T-helper 1 cell treated with Interleukin-12 subunit alpha and Interleukin-12 subunit beta and Interleukin-4 antibody, amounts not matched to agents 30 μg/mL and 1 μg/mL, for 36 hours (primary cell): Measurements from ENCODE around the gene GPR39.

Experiments used
- H3K27ac Mint-ChIP-seq: one replicate; pipeline ENCODE4 v1.8.0; 2021; ENCODE audit warnings: mild to moderate bottlenecking, mixed read lengths
- H3K27me3 Mint-ChIP-seq: one replicate; pipeline ENCODE4 v1.8.0; 2021; ENCODE audit warnings: low read depth, mixed read lengths
- H3K36me3 Mint-ChIP-seq: one replicate; pipeline ENCODE4 v1.8.0; 2021; ENCODE audit warnings: low read depth, mixed read lengths
- H3K4me1 Mint-ChIP-seq: one replicate; pipeline ENCODE4 v1.8.0; 2021; ENCODE audit warnings: low read depth, mixed read lengths
- H3K4me3 Mint-ChIP-seq: one replicate; pipeline ENCODE4 v1.8.0; 2021; ENCODE audit warnings: mild to moderate bottlenecking, moderate library complexity, mixed read lengths
- H3K9me3 Mint-ChIP-seq: one replicate; pipeline ENCODE4 v1.8.0; 2021; ENCODE audit warnings: mixed read lengths

GPR39 gene

DNA sequence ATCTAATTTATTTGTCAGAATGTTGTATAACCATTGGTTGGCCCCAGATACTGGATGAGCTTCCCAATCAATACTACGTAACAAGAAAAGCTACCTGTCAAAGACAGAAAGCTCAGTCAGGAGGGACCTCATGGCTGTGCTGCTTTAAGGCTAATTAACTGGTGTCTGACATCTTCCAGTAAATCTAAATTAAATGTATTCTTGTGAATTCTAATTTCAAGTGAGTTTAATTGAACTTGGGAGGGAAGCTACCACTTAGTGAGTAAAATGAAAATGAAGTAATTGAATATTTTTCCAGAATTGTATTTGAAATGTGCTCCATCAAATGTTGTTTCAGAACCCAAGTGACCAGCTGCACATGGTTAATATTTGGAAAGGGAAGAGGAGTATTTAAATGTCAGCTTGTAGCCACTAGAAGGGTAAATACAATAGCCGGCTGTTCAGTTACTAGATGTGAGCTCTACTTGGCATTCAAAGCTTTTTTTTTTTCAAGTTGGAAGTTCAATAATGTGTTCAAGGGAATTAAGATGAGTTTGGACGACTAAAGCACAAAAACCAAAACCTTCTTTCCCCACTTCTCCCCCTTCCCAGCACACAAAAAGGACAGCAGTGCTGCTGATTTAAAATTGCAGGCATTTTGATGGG is 62.0 kb downstream of the GPR39 start:
- Mint-ChIP-seq H3K9me3 (peaks cover 11% of the 10 kb centered on the region), H3K27ac (no peak overlapping the region), H3K4me1 (no peaks in the 10 kb centered on the region), H3K36me3 (no peaks in the 10 kb centered on the region), H3K4me3 (no peak overlapping the region), H3K27me3 (no peaks in the 10 kb centered on the region)

DNA sequence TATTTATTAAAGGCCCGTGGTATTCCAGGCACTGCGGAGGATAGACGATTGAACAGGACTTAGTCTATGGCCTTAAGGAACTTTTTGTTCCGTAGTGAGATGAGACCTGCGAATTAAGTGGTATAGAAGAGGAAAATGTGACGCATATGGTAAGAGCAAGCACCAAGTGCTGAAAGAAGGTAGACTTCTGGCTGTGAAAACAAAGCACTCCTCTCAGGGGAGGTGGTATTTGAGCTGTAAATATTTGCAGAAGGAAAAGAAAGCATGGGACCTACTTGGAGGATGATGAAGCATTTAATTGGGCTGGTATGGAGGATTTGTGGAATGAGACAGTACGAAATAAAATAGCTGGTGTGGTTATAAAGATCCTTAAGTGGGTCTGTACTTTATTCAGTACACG is 62.5 kb downstream of the GPR39 start:
- no peaks in the 10 kb centered on the region for H3K36me3 Mint-ChIP-seq
- H3K4me3 Mint-ChIP-seq = no peak overlapping the region
- no peaks in the 10 kb centered on the region for H3K4me1 Mint-ChIP-seq
- no peak overlapping the region for H3K27ac Mint-ChIP-seq
- no peaks in the 10 kb centered on the region for H3K27me3 Mint-ChIP-seq
- H3K9me3 Mint-ChIP-seq = peaks cover 11% of the 10 kb centered on the region

- H3K27me3 Mint-ChIP-seq = no peaks in the 10 kb centered on the region
- no peaks in the 10 kb centered on the region for H3K4me1 Mint-ChIP-seq
- no peak overlapping the region for H3K27ac Mint-ChIP-seq
- no peaks in the 10 kb centered on the region for H3K36me3 Mint-ChIP-seq
- no peak overlapping the region for H3K4me3 Mint-ChIP-seq
- H3K9me3 Mint-ChIP-seq = peaks cover 9% of the 10 kb centered on the region
Observed at GRCh38 chr2:132482821-132483220, 66.2 kb downstream of the GPR39 start.

GRCh38 chr2:132484144-132484543 is 67.5 kb downstream of the GPR39 start:
- Mint-ChIP-seq H3K4me3 (no peak overlapping the region), H3K27me3 (no peaks in the 10 kb centered on the region), H3K27ac (no peak overlapping the region)

GRCh38 chr2:132488491-132488890 is 71.9 kb downstream of the GPR39 start:
- Mint-ChIP-seq H3K9me3 (peaks cover 11% of the 10 kb centered on the region), H3K36me3 (no peaks in the 10 kb centered on the region), H3K4me1 (no peaks in the 10 kb centered on the region), H3K4me3 (no peak overlapping the region), H3K27me3 (no peaks in the 10 kb centered on the region), H3K27ac (no peak overlapping the region)

More at GRCh38 chr2:132484144-132484543, 67.5 kb downstream of the GPR39 start:
- Mint-ChIP-seq H3K4me1 (no peaks in the 10 kb centered on the region), H3K9me3 (peaks cover 14% of the 10 kb centered on the region), H3K36me3 (no peaks in the 10 kb centered on the region)

DNA sequence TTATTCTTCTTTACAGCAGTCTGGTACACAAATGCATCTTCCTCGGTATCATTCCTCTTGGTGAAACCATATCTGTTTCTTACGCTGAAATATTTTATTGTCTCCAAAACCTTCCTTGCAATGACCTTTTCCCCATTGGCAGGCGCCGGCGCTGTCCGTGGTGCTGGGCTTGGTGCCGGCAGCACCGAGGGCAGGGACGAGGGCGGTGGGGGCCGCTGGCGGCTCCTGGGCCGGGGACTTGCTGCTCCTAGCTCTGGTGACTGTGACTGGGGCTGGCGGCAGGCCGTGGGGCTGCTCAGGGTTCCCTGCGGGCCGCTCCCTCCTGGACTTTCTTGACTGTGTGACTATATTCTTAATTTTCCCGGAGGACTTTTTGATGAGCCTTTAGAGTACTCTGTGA is 72.5 kb downstream of the GPR39 start:
- Mint-ChIP-seq H3K4me3 (no peak overlapping the region), H3K4me1 (no peaks in the 10 kb centered on the region), H3K27me3 (no peaks in the 10 kb centered on the region), H3K9me3 (peaks cover 11% of the 10 kb centered on the region), H3K36me3 (no peaks in the 10 kb centered on the region), H3K27ac (no peak overlapping the region)

DNA sequence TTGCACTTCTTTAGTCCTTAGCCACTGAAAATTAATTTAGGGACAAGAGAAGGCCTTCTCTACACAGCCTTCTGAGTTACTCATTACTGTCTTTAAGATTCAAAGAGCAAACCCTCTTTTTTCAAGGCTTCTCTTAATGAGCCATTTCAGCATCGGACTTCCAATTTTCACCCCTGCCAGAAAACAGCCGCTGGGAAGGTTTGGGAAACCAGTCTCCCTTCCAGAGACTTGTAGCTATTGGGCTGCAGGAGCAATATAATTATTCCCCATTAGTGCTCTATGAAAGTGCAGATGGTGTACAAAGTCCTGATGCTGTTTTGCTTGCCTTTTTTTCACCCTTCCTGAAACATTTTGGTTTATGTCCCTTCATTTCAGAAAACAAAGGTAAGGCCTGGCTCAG is 79.3 kb downstream of the GPR39 start:
- no peak overlapping the region for H3K4me3 Mint-ChIP-seq
- no peaks in the 10 kb centered on the region for H3K36me3 Mint-ChIP-seq
- no peak overlapping the region for H3K27ac Mint-ChIP-seq
- no peaks in the 10 kb centered on the region for H3K27me3 Mint-ChIP-seq
- no peaks in the 10 kb centered on the region for H3K4me1 Mint-ChIP-seq
- peaks cover 3% of the 10 kb centered on the region for H3K9me3 Mint-ChIP-seq

GRCh38 chr2:132496555-132496954 is 80.0 kb downstream of the GPR39 start:
- H3K27ac Mint-ChIP-seq = no peak overlapping the region
- H3K27me3 Mint-ChIP-seq = no peaks in the 10 kb centered on the region
- H3K9me3 Mint-ChIP-seq = no peaks in the 10 kb centered on the region
- no peak overlapping the region for H3K4me3 Mint-ChIP-seq
- no peaks in the 10 kb centered on the region for H3K36me3 Mint-ChIP-seq
- no peaks in the 10 kb centered on the region for H3K4me1 Mint-ChIP-seq

- Mint-ChIP-seq H3K4me3 (no peak overlapping the region), H3K27me3 (no peaks in the 10 kb centered on the region), H3K27ac (no peak overlapping the region), H3K4me1 (no peaks in the 10 kb centered on the region), H3K36me3 (no peaks in the 10 kb centered on the region), H3K9me3 (peaks cover 4% of the 10 kb centered on the region)
Observed at GRCh38 chr2:132497591-132497990, 81.0 kb downstream of the GPR39 start.

GRCh38 chr2:132503701-132504100 is 87.1 kb downstream of the GPR39 start:
- no peaks in the 10 kb centered on the region for H3K4me1 Mint-ChIP-seq
- H3K4me3 Mint-ChIP-seq = no peak overlapping the region
- no peaks in the 10 kb centered on the region for H3K36me3 Mint-ChIP-seq
- H3K27me3 Mint-ChIP-seq = no peaks in the 10 kb centered on the region
- H3K27ac Mint-ChIP-seq = no peak overlapping the region
- peaks cover 17% of the 10 kb centered on the region for H3K9me3 Mint-ChIP-seq

- no peaks in the 10 kb centered on the region for H3K9me3 Mint-ChIP-seq
- H3K27ac Mint-ChIP-seq = no peak overlapping the region
- no peak overlapping the region for H3K4me3 Mint-ChIP-seq
- no peaks in the 10 kb centered on the region for H3K27me3 Mint-ChIP-seq
- no peaks in the 10 kb centered on the region for H3K4me1 Mint-ChIP-seq
- H3K36me3 Mint-ChIP-seq = no peaks in the 10 kb centered on the region
Observed at GRCh38 chr2:132515010-132515409, 98.4 kb downstream of the GPR39 start.

GRCh38 chr2:132517386-132517785 is 100.8 kb downstream of the GPR39 start:
- Mint-ChIP-seq H3K4me1 (no peaks in the 10 kb centered on the region), H3K36me3 (no peaks in the 10 kb centered on the region), H3K27ac (no peak overlapping the region), H3K4me3 (no peak overlapping the region), H3K27me3 (no peaks in the 10 kb centered on the region), H3K9me3 (no peaks in the 10 kb centered on the region)

- Mint-ChIP-seq H3K4me1 (no peaks in the 10 kb centered on the region), H3K4me3 (no peak overlapping the region), H3K27ac (no peak overlapping the region), H3K9me3 (no peaks in the 10 kb centered on the region), H3K27me3 (no peaks in the 10 kb centered on the region), H3K36me3 (no peaks in the 10 kb centered on the region)
Observed at GRCh38 chr2:132518302-132518701, 101.7 kb downstream of the GPR39 start.

DNA sequence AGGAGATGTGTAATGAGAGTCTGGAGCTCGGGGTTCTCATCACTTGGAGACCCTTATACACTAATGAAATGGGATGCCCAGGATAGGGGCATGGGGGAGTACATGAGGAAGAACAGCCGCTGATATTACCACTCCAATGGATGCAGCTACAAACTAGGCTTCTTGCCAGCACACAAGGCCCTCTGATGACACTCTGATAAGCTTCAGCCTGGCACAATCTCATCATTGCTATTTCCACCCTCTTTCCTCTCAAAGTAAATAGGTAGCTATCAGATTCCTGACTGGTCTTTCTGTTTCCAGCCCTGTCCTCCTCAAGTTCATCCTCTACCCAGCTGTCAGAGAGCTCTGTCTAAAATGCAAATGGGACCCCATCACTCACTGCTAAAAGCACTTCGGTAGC is 103.0 kb downstream of the GPR39 start:
- no peak overlapping the region for H3K27ac Mint-ChIP-seq
- no peaks in the 10 kb centered on the region for H3K9me3 Mint-ChIP-seq
- no peaks in the 10 kb centered on the region for H3K36me3 Mint-ChIP-seq
- no peak overlapping the region for H3K4me3 Mint-ChIP-seq
- H3K27me3 Mint-ChIP-seq = no peaks in the 10 kb centered on the region
- H3K4me1 Mint-ChIP-seq = no peaks in the 10 kb centered on the region

DNA sequence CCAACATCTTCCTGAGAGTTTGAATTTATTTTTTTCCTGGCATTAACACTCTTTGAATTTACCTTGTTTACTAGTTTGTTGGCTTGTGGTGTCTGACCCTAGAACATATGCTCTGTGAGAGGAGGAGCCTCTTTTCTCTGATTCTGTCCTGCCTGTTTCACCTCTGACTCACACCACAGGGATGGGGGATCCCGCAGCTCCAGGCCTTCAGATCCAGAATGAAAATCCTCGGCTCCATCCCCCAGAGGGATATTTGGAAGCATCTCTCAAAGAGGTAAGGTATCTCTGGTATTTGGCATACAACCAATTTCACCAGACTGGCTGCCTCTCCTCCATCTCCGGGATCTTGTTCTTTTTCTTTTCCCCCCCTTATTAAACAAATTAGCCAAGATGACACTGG is 104.7 kb downstream of the GPR39 start:
- no peaks in the 10 kb centered on the region for H3K4me1 Mint-ChIP-seq
- H3K36me3 Mint-ChIP-seq = no peaks in the 10 kb centered on the region
- no peak overlapping the region for H3K27ac Mint-ChIP-seq
- H3K4me3 Mint-ChIP-seq = no peak overlapping the region
- no peaks in the 10 kb centered on the region for H3K9me3 Mint-ChIP-seq
- H3K27me3 Mint-ChIP-seq = no peaks in the 10 kb centered on the region

DNA sequence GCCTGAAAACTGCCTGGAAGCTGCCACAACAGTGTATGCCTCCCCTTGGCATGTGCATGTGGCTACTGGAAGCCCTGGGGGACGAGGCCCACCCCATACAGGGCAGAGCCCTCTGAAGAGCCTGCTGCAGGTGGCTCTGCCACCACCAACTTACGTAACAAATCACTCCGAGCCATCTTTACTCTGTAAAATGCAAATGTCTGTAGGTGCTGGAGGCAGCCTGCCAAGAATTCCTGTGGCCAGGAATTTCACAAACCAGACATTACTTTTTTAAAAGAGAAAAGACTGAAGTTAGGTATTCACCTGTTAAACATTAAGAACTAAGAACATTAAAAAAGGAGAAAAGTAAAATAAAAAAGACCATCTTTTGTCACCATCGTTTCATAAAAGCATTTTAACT is 106.3 kb downstream of the GPR39 start:
- no peak overlapping the region for H3K4me3 Mint-ChIP-seq
- no peaks in the 10 kb centered on the region for H3K36me3 Mint-ChIP-seq
- H3K27me3 Mint-ChIP-seq = no peaks in the 10 kb centered on the region
- no peaks in the 10 kb centered on the region for H3K4me1 Mint-ChIP-seq
- no peaks in the 10 kb centered on the region for H3K9me3 Mint-ChIP-seq
- no peak overlapping the region for H3K27ac Mint-ChIP-seq
